Cardiac septum (tissue), 1 donor: ENCODE measurements around the gene SHD. TPM values are rescaled to one million over a fixed set of nuclear protein-coding genes. Genes with fewer than 3 reads are reported as not detected.

Experiments used
- DNase-seq: peaks from one replicate; pipeline ENCODE4 v3.0.0-alpha.2; 2020; ENCODE audit warnings: low spot score
- intact Hi-C: fragments of 100-400 bp; cut with DNase I; formaldehyde crosslinking; loops from one replicate; pipeline ENCODE4 v1.14.0; 2022
- total RNA-seq: library from RNA; stranded (reverse); fragmentation: NEBNext Ultra II Directional; extraction: Animal tissue kit (Norgen Biotek cat#: 25700); gene quantifications from one replicate; pipeline ENCODE4 v1.2.1, GENCODE V29; 2021
- donor health status: DM: no; HTN: no; CAD: no.

The SHD gene
- total RNA-seq, 1 donor from 2014 or later: not detected

GRCh38 chr19:4295972-4296771, 17.1 kb downstream of the SHD start:
- intact Hi-C loops: no loop called here
- DNase-seq: no peak

- intact Hi-C loops: no loop called here
- DNase-seq: no peak
Observed at GRCh38 chr19:4297901-4298809, 19.1 kb downstream of the SHD start.

- intact Hi-C loops: no loop called here
- DNase-seq: no peak
Observed at GRCh38 chr19:4298810-4299550, 19.9 kb downstream of the SHD start.

GRCh38 chr19:4300589-4300988, 21.5 kb downstream of the SHD start:
- DNase-seq: no peak
- intact Hi-C loops: no loop called here

GRCh38 chr19:4301590-4302242, 22.6 kb downstream of the SHD start:
- intact Hi-C loops: no loop called here

GRCh38 chr19:4302243-4302640, 23.2 kb downstream of the SHD start, which contains the start of gene TMIGD2:
Gene TMIGD2 (minus strand): TSS chr19:4302389. CDS start chr19:4302385, 4 bp downstream.
- intact Hi-C loops: no loop called here
- no peak for DNase-seq

More at GRCh38 chr19:4301590-4302242, 22.6 kb downstream of the SHD start:
- no peak for DNase-seq

GRCh38 chr19:4303819-4304537, 24.9 kb downstream of the SHD start:
- DNase-seq: no peak
- intact Hi-C loops: no loop called here

- no peak for DNase-seq
- intact Hi-C loops: no loop called here
Observed at GRCh38 chr19:4304538-4305256, 25.6 kb downstream of the SHD start, which contains the start of gene FSD1. Gene FSD1 (plus strand): TSS chr19:4304598. CDS start chr19:4304747, 149 bp downstream.

- DNase-seq: no peak
- intact Hi-C loops: no loop called here
Observed at GRCh38 chr19:4305257-4305612, 26.2 kb downstream of the SHD start.

GRCh38 chr19:4305659-4306058, 26.6 kb downstream of the SHD start:
- intact Hi-C loops: no loop called here
- no peak for DNase-seq

GRCh38 chr19:4310247-4311121, 31.4 kb downstream of the SHD start:
- no peak for DNase-seq
- intact Hi-C loops: no loop called here

GRCh38 chr19:4313847-4314490, 34.9 kb downstream of the SHD start:
- intact Hi-C loops: no loop called here

GRCh38 chr19:4316956-4317355, 37.9 kb downstream of the SHD start:
- DNase-seq: no peak
- intact Hi-C loops: no loop called here

More at GRCh38 chr19:4313847-4314490, 34.9 kb downstream of the SHD start:
- no peak for DNase-seq

- intact Hi-C loops: no loop called here
Observed at GRCh38 chr19:4318460-4318859, 39.4 kb downstream of the SHD start.

GRCh38 chr19:4319067-4319718, 40.1 kb downstream of the SHD start:
- DNase-seq: no peak
- intact Hi-C loops: no loop called here

More at GRCh38 chr19:4318460-4318859, 39.4 kb downstream of the SHD start:
- DNase-seq: no peak

- intact Hi-C loops: no loop called here
- no peak for DNase-seq
Observed at GRCh38 chr19:4320419-4320818, 41.4 kb downstream of the SHD start.
